ENCODE data around the gene PCDH19. TPM values are rescaled to one million over a fixed set of nuclear protein-coding genes. Genes with fewer than 3 reads are reported as not detected.

Gene PCDH19
- polyA plus RNA-seq, 4 donors = 0.59 to 0.64 TPM; not detected in 2

DNA sequence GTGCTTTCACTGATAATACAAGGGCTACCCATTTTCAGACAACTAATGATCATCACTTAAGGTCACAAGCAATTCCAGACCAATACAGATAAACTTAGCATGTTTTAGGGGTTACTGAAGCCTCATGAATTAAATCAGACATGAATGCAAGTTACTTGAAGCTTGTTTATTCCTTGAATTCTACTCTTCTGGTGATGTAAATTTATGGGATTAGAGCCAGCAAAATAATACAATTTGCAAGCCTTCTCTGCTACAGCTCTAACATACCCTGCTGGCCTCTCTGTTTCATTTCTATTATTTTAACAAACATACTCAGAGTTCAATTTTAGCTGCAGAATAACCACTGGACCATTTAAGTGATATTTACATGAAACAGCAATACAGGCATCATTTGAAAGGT lies 60.7 kb downstream of the PCDH19 start:
- H3K27me3 ChIP-seq (ENCODE audit: control insufficient read depth in 3 of 3, insufficient read depth in 3 of 3, low read length in 3 of 3) = no peaks in the 10 kb centered on the region
- no peak overlapping the region for H3K4me3 ChIP-seq (ENCODE audit: low read depth in 1 of 3, low read length in 3 of 3)
- H3K27ac ChIP-seq (ENCODE audit: low read depth in 1 of 3, low read length in 2 of 3) = no peak overlapping the region
- H3K9me3 ChIP-seq (ENCODE audit: control insufficient read depth in 2 of 2, insufficient read depth in 1 of 2, low read depth in 1 of 2, low read length in 1 of 2) = no peaks in the 10 kb centered on the region
- FAIRE-seq (no peak), DNase-seq (no peak)
- no peaks in the 10 kb centered on the region for H3K4me1 ChIP-seq (ENCODE audit: control insufficient read depth in 3 of 3, insufficient read depth in 2 of 3, low read depth in 1 of 3, low read length in 2 of 3)
- H3K36me3 ChIP-seq (ENCODE audit: control insufficient read depth in 3 of 3, insufficient read depth in 2 of 3, low read depth in 1 of 3, low read length in 3 of 3) = no peaks in the 10 kb centered on the region

DNA sequence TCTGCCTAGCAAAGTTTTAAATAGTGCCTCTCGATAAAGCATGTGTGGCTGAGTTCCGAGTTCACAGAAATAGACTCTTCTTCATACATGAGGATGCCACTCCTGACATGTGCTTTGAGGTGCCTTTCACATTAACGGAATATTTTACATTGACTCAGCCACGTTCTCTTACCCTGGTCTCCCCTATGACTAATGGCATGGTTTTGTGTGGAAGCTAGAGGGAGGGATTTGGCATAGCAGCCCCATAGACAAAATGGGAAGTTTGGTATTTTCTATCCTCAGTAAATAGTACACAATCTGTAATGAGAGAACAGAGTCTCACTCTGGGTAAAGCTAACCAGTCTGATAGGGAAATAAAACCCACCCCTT lies 68.9 kb downstream of the PCDH19 start:
- DNase-seq (no peak), FAIRE-seq (no peak)
- H3K4me1 ChIP-seq (ENCODE audit: control insufficient read depth in 3 of 3, insufficient read depth in 2 of 3, low read depth in 1 of 3, low read length in 2 of 3) = no peaks in the 10 kb centered on the region
- no peaks in the 10 kb centered on the region for H3K9me3 ChIP-seq (ENCODE audit: control insufficient read depth in 2 of 2, insufficient read depth in 1 of 2, low read depth in 1 of 2, low read length in 1 of 2)
- no peak overlapping the region for H3K27ac ChIP-seq (ENCODE audit: low read depth in 1 of 3, low read length in 2 of 3)
- no peak overlapping the region for H3K4me3 ChIP-seq (ENCODE audit: low read depth in 1 of 3, low read length in 3 of 3)
- H3K27me3 ChIP-seq (ENCODE audit: control insufficient read depth in 3 of 3, insufficient read depth in 3 of 3, low read length in 3 of 3) = no peaks in the 10 kb centered on the region
- 61 to 74% (median 70%) methylated on average over 4 of the region's 4 CpGs for WGBS, 3 donors
- no peaks in the 10 kb centered on the region for H3K36me3 ChIP-seq (ENCODE audit: control insufficient read depth in 3 of 3, insufficient read depth in 2 of 3, low read depth in 1 of 3, low read length in 3 of 3)

DNA sequence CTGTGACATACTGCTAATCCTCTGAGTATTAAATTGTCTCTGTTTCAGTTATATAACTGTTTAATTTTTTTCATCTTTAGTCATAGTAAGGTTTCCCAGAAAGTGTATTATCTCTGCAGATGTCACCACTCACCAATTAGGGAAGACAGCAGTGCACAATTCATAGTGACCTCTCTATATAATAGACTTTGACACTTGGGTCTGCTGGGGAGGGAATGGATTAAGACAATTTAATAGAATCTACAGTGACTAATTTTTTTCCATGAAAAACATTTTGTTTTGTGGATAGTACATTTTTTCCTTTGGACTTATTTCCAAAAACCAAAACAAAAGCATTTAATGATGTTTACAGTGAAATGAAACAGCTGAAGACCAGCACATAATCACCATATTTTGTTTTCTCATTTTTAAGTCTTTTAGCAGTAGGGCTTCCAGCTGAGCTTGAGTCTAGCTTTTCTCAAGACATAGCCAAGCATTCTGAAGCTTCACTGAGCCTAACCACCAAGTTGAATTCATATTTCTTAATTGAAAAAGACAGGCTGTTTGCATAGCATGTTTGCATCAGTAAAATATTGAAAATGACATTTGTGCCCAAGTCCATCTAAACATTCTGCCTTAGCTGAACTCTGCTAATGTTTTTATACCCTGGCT lies 69.5 kb downstream of the PCDH19 start:
- H3K4me1 ChIP-seq (ENCODE audit: control insufficient read depth in 3 of 3, insufficient read depth in 2 of 3, low read depth in 1 of 3, low read length in 2 of 3) = no peaks in the 10 kb centered on the region
- no peaks in the 10 kb centered on the region for H3K36me3 ChIP-seq (ENCODE audit: control insufficient read depth in 3 of 3, insufficient read depth in 2 of 3, low read depth in 1 of 3, low read length in 3 of 3)
- DNase-seq = no peak
- no peaks in the 10 kb centered on the region for H3K9me3 ChIP-seq (ENCODE audit: control insufficient read depth in 2 of 2, insufficient read depth in 1 of 2, low read depth in 1 of 2, low read length in 1 of 2)
- FAIRE-seq = no peak
- no peaks in the 10 kb centered on the region for H3K27me3 ChIP-seq (ENCODE audit: control insufficient read depth in 3 of 3, insufficient read depth in 3 of 3, low read length in 3 of 3)
- no peak overlapping the region for H3K27ac ChIP-seq (ENCODE audit: low read depth in 1 of 3, low read length in 2 of 3)
- no peak overlapping the region for H3K4me3 ChIP-seq (ENCODE audit: low read depth in 1 of 3, low read length in 3 of 3)

DNA sequence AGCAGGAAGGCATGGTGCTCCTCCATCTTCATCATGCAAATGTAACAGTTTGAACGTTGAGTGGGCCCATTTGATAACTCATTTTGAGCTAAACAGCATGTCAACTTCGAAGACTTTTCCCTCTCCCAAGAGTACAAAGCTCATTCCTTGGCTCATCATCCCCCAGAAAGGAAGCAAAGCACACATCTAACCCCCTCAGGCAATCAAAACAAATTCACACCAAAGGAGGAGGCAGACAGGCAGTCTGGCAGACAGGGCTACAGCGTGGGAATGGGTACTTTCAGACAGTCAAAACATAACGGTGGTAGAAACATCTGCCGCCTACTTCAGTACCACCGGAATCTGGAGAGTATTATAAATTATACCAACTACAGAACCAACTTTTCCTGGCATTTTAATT lies 81.7 kb downstream of the PCDH19 start:
- Histone ChIP-seq H3K27me3 (ENCODE audit: control insufficient read depth in 3 of 3, insufficient read depth in 3 of 3, low read length in 3 of 3) (no peaks in the 10 kb centered on the region), H3K27ac (ENCODE audit: low read depth in 1 of 3, low read length in 2 of 3) (no peak overlapping the region), H3K36me3 (ENCODE audit: control insufficient read depth in 3 of 3, insufficient read depth in 2 of 3, low read depth in 1 of 3, low read length in 3 of 3) (no peaks in the 10 kb centered on the region), H3K4me3 (ENCODE audit: low read depth in 1 of 3, low read length in 3 of 3) (no peak overlapping the region), H3K9me3 (ENCODE audit: control insufficient read depth in 2 of 2, insufficient read depth in 1 of 2, low read depth in 1 of 2, low read length in 1 of 2) (no peaks in the 10 kb centered on the region), H3K4me1 (ENCODE audit: control insufficient read depth in 3 of 3, insufficient read depth in 2 of 3, low read depth in 1 of 3, low read length in 2 of 3) (no peaks in the 10 kb centered on the region)
- FAIRE-seq (no peak), DNase-seq (no peak)
- WGBS, 3 donors = 43 to 67% (median 63%) methylated on average over 6 of the region's 6 CpGs

DNA sequence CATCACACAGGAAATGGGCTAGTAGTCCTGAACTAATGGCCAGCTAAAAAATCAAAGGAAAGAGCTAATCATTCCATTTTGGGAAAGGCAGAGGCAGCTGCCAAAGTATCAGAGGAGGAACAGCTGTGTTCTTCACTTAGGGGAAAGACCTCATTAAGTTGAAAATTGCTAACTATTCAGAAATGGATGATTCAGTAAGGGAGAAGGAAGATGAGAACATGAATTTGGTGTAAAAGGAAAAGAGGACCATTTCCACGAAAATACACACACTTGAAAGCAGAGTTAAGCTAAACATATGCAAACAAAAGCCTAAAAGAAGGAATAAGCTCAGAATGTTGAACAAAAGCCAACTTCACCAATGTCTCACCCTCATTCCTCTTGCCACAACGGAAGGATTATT lies 90.4 kb downstream of the PCDH19 start:
- H3K4me3 ChIP-seq (ENCODE audit: low read depth in 1 of 3, low read length in 3 of 3) = no peak overlapping the region
- 31 to 44% (median 32%) methylated on average over 2 of the region's 2 CpGs for WGBS, 3 donors

DNA sequence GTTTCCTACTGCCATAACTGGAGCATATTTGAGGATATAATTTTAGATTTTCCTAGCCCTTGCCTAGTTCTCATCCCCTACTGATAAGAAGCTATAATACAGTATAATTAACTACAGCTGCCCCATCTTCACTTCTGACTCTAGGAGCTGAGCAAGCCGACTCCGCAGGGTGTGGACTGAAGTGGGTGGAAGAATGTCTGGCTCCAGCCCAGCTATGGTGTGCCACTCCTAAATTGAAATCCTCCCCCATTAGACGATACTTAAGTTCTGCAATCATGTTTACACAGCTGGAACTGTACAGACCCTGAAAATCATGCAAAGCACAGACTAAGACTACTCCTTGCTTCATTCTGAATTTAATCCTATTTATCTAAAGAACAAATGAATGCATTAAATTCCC lies 93.1 kb downstream of the PCDH19 start:
- FAIRE-seq (no peak), DNase-seq (no peak)
- Histone ChIP-seq H3K4me3 (ENCODE audit: low read depth in 1 of 3, low read length in 3 of 3) (no peak overlapping the region), H3K9me3 (ENCODE audit: control insufficient read depth in 2 of 2, insufficient read depth in 1 of 2, low read depth in 1 of 2, low read length in 1 of 2) (no peaks in the 10 kb centered on the region), H3K27me3 (ENCODE audit: control insufficient read depth in 3 of 3, insufficient read depth in 3 of 3, low read length in 3 of 3) (no peaks in the 10 kb centered on the region), H3K27ac (ENCODE audit: low read depth in 1 of 3, low read length in 2 of 3) (no peak overlapping the region), H3K4me1 (ENCODE audit: control insufficient read depth in 3 of 3, insufficient read depth in 2 of 3, low read depth in 1 of 3, low read length in 2 of 3) (no peaks in the 10 kb centered on the region), H3K36me3 (ENCODE audit: control insufficient read depth in 3 of 3, insufficient read depth in 2 of 3, low read depth in 1 of 3, low read length in 3 of 3) (no peaks in the 10 kb centered on the region)
- 48 to 62% (median 54%) methylated on average over 3 of the region's 3 CpGs for WGBS, 3 donors

More for the DNA sequence above, 90.4 kb downstream of the PCDH19 start:
- no peaks in the 10 kb centered on the region for H3K36me3 ChIP-seq (ENCODE audit: control insufficient read depth in 3 of 3, insufficient read depth in 2 of 3, low read depth in 1 of 3, low read length in 3 of 3)
- H3K4me1 ChIP-seq (ENCODE audit: control insufficient read depth in 3 of 3, insufficient read depth in 2 of 3, low read depth in 1 of 3, low read length in 2 of 3) = no peaks in the 10 kb centered on the region
- H3K27ac ChIP-seq (ENCODE audit: low read depth in 1 of 3, low read length in 2 of 3) = no peak overlapping the region
- FAIRE-seq = no peak
- no peaks in the 10 kb centered on the region for H3K27me3 ChIP-seq (ENCODE audit: control insufficient read depth in 3 of 3, insufficient read depth in 3 of 3, low read length in 3 of 3)
- no peak for DNase-seq
- no peaks in the 10 kb centered on the region for H3K9me3 ChIP-seq (ENCODE audit: control insufficient read depth in 2 of 2, insufficient read depth in 1 of 2, low read depth in 1 of 2, low read length in 1 of 2)

DNA sequence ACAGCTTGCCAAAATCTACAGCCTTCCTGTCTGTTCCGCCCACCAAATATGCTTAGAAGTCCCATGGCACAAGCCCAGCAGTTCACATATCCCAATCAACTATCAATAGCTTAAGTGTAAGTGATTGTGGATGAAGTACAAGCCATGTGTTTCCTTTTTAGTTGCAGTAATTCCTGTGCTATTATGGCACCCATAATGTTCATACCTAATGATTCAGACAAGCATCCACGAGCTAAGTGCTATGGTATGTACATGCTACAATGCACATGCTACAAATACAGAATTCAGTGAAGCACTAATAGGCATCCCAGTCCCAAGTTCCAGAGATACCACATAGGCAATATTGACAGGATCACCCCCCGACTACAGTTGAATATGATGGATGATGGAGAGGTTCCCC lies 94.5 kb downstream of the PCDH19 start:
- no peaks in the 10 kb centered on the region for H3K27me3 ChIP-seq (ENCODE audit: control insufficient read depth in 3 of 3, insufficient read depth in 3 of 3, low read length in 3 of 3)
- no peak overlapping the region for H3K27ac ChIP-seq (ENCODE audit: low read depth in 1 of 3, low read length in 2 of 3)
- no peaks in the 10 kb centered on the region for H3K36me3 ChIP-seq (ENCODE audit: control insufficient read depth in 3 of 3, insufficient read depth in 2 of 3, low read depth in 1 of 3, low read length in 3 of 3)
- WGBS, 3 donors = 39 to 82% (median 65%) methylated on average over 3 of the region's 3 CpGs
- H3K4me3 ChIP-seq (ENCODE audit: low read depth in 1 of 3, low read length in 3 of 3) = no peak overlapping the region
- DNase-seq (no peak), FAIRE-seq (no peak)
- H3K9me3 ChIP-seq (ENCODE audit: control insufficient read depth in 2 of 2, insufficient read depth in 1 of 2, low read depth in 1 of 2, low read length in 1 of 2) = no peaks in the 10 kb centered on the region
- no peaks in the 10 kb centered on the region for H3K4me1 ChIP-seq (ENCODE audit: control insufficient read depth in 3 of 3, insufficient read depth in 2 of 3, low read depth in 1 of 3, low read length in 2 of 3)

DNA sequence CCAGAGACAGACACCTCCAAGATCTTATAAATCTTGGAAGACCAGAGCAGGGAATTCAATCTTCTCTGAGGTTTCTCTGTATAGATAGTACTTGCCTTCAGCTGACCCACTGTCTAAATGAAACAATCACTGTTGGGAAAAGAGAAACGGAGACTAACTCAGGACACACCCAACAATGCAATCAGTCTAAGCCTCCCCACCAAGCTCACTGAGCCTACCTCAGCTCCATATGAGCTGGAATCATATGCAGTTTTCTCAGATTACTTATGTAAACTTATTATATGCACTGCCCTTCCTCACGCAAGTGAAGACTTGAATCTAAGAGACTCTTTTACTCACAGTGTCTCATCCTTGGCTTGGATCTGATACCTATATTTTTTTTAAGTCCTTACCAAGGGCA lies 110.5 kb downstream of the PCDH19 start:
- H3K27me3 ChIP-seq (ENCODE audit: control insufficient read depth in 3 of 3, insufficient read depth in 3 of 3, low read length in 3 of 3) = no peaks in the 10 kb centered on the region
- no peaks in the 10 kb centered on the region for H3K36me3 ChIP-seq (ENCODE audit: control insufficient read depth in 3 of 3, insufficient read depth in 2 of 3, low read depth in 1 of 3, low read length in 3 of 3)
- no peak overlapping the region for H3K4me3 ChIP-seq (ENCODE audit: low read depth in 1 of 3, low read length in 3 of 3)
- no peaks in the 10 kb centered on the region for H3K9me3 ChIP-seq (ENCODE audit: control insufficient read depth in 2 of 2, insufficient read depth in 1 of 2, low read depth in 1 of 2, low read length in 1 of 2)
- WGBS, 3 donors = 63 to 76% (median 69%) methylated on average over 2 of the region's 2 CpGs
- no peak for DNase-seq
- no peak for FAIRE-seq
- H3K4me1 ChIP-seq (ENCODE audit: control insufficient read depth in 3 of 3, insufficient read depth in 2 of 3, low read depth in 1 of 3, low read length in 2 of 3) = no peaks in the 10 kb centered on the region
- no peak overlapping the region for H3K27ac ChIP-seq (ENCODE audit: low read depth in 1 of 3, low read length in 2 of 3)

DNA sequence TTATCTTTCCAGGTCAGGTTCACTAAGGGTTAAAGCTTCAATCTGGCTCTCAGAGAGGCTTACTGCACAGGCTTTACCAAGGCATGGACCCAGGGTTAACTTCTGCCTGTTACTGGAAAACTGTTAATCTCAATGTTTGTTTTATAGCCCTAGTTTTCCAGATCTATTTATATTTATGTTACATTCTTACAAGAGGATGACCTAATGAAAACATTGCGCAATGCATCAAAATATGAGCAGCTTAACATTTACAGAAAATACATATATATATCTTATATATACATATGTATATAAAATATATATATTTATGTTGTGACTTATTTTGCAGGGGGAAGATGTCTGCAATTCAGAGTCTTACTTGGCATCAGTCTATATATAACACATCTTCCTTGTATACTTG lies 112.3 kb downstream of the PCDH19 start:
- no peak overlapping the region for H3K4me3 ChIP-seq (ENCODE audit: low read depth in 1 of 3, low read length in 3 of 3)
- no peaks in the 10 kb centered on the region for H3K36me3 ChIP-seq (ENCODE audit: control insufficient read depth in 3 of 3, insufficient read depth in 2 of 3, low read depth in 1 of 3, low read length in 3 of 3)
- H3K9me3 ChIP-seq (ENCODE audit: control insufficient read depth in 2 of 2, insufficient read depth in 1 of 2, low read depth in 1 of 2, low read length in 1 of 2) = no peaks in the 10 kb centered on the region
- no peak for FAIRE-seq
- no peaks in the 10 kb centered on the region for H3K27me3 ChIP-seq (ENCODE audit: control insufficient read depth in 3 of 3, insufficient read depth in 3 of 3, low read length in 3 of 3)
- no peak for DNase-seq
- no peak overlapping the region for H3K27ac ChIP-seq (ENCODE audit: low read depth in 1 of 3, low read length in 2 of 3)
- WGBS, 3 donors = 85 to 88% (median 87%) methylated on average over 1 of the region's 1 CpG
- no peaks in the 10 kb centered on the region for H3K4me1 ChIP-seq (ENCODE audit: control insufficient read depth in 3 of 3, insufficient read depth in 2 of 3, low read depth in 1 of 3, low read length in 2 of 3)

Measured in small intestine (tissue), 7 donors.